K562 (cell line): ENCODE measurements around the gene GUCY1A1. TPM values are rescaled to one million over a fixed set of nuclear protein-coding genes. Genes with fewer than 3 reads are reported as not detected.

Source experiments
- ATAC-seq: fragments of 200-7000 bp; cut with Tn5 transposase; 3 replicates; pipeline ENCODE4 v1.9.1; 2020; ENCODE audit warnings: moderate library complexity
- BruUV-seq: library from RNA; stranded (reverse); fragments of 400-500 nt; replicated peaks from 2 replicates; lab custom pipeline; 2021; lab: Mats Ljungman, UMichigan
- CTCF ChIA-PET: fragments of 300-600 bp; formaldehyde crosslinking; extraction: SDS; loops from one replicate; lab custom pipeline; 2021; ENCODE audit warnings: low intra/inter-chr PET ratio; lab: Yijun Ruan, JAX
- POLR2A ChIA-PET: fragments of 300-600, 350-650 bp; sonication (Branson Sonifier 250); formaldehyde crosslinking; extraction: SDS; loops from one replicate; lab custom pipeline; 2021; ENCODE audit warnings: antibody characterized with exemption, inconsistent platforms; lab: Yijun Ruan, JAX
- DNase-seq, 4 experiments: peaks; one replicate each; pipeline versions ENCODE4 v3.0.0 to v3.0.0-alpha.2; 2011 to 2018; ENCODE audit warnings: low spot score in 3 of 4, mixed read lengths in 3 of 4; ENCODE audit errors: extremely low read depth in 1 of 4
- FAIRE-seq: peaks from 2 replicates; lab custom pipeline; 2011; peaks lifted over from hg19 to GRCh38; lab: Jason Lieb, UNC
- H2AFZ ChIP-seq: 2 replicates; pipeline ENCODE4 v1.6.0; 2011; ENCODE audit warnings: low read depth, low read length, control low read depth, inconsistent platforms
- H3K27ac ChIP-seq: fragments of 200-600 bp; 3 replicates; pipeline ENCODE4 v1.8.0; 2011; ENCODE audit warnings: low read depth, mild to moderate bottlenecking, control low read depth, inconsistent platforms, low read length, moderate library complexity, mixed read lengths; ENCODE audit errors: extremely low read depth
- H3K27me3 ChIP-seq, 2 experiments: fragments of 300-600 bp in 1 of 2; 2 replicates in 1 of 2; 3 replicates in 1 of 2; pipeline versions ENCODE4 v1.6.0 to v1.8.0; 2011; ENCODE audit warnings: inconsistent platforms in 2 of 2, low read length in 2 of 2, mild to moderate bottlenecking in 1 of 2, mixed read lengths in 1 of 2, moderate library complexity in 1 of 2; ENCODE audit not compliant: control insufficient read depth in 2 of 2, insufficient read depth in 2 of 2
- H3K36me3 ChIP-seq: fragments of 300-600 bp; 3 replicates; pipeline ENCODE4 v1.8.0; 2011; ENCODE audit warnings: mild to moderate bottlenecking, low read length, inconsistent platforms; ENCODE audit not compliant: control insufficient read depth, insufficient read depth
- H3K4me1 ChIP-seq, 2 experiments: fragments of 200-600 bp in 1 of 2; replicated peaks in 1 of 2; 2 replicates in 1 of 2; 3 replicates in 1 of 2; pipeline versions ENCODE4 v1.5.1 to v1.8.0; 2011; ENCODE audit warnings: inconsistent platforms in 2 of 2, low read length in 2 of 2, mild to moderate bottlenecking in 1 of 2, mixed read lengths in 1 of 2, moderate library complexity in 1 of 2; ENCODE audit not compliant: control insufficient read depth in 2 of 2, insufficient read depth in 2 of 2
- H3K4me2 ChIP-seq: 2 replicates; pipeline ENCODE4 v1.6.1; 2011; ENCODE audit warnings: low read length, control low read depth, inconsistent platforms, mixed read lengths; ENCODE audit not compliant: insufficient read depth
- H3K4me3 ChIP-seq: fragments of 200-600 bp; sonication (generic), shearing (Covaris generic); 2 replicates; pipeline ENCODE4 v1.5.1; 2016; ENCODE audit warnings: control low read depth, inconsistent platforms
- H3K79me2 ChIP-seq: fragments of 200-600 bp; 3 replicates; pipeline ENCODE4 v1.8.0; 2011; ENCODE audit warnings: low read length, inconsistent platforms; ENCODE audit not compliant: control insufficient read depth, insufficient read depth
- H3K9ac ChIP-seq, 2 experiments: 2 replicates each; pipeline versions ENCODE4 v1.6.0 to v1.6.1; 2011; ENCODE audit warnings: low read depth in 2 of 2, low read length in 2 of 2, control low read depth in 1 of 2, inconsistent platforms in 1 of 2, mild to moderate bottlenecking in 1 of 2, mixed read lengths in 1 of 2; ENCODE audit not compliant: insufficient read depth in 1 of 2
- H3K9me1 ChIP-seq: one replicate; pipeline ENCODE4 v1.6.0; 2011; ENCODE audit warnings: inconsistent platforms, mild to moderate bottlenecking, low read length, moderate library complexity; ENCODE audit not compliant: control insufficient read depth, insufficient read depth
- H3K9me3 ChIP-seq: replicated peaks from 2 replicates; pipeline ENCODE4 v1.5.1; 2011; ENCODE audit warnings: low read depth, low read length, inconsistent platforms; ENCODE audit not compliant: control insufficient read depth, insufficient read depth
- H4K20me1 ChIP-seq: replicated peaks from 2 replicates; pipeline ENCODE4 v1.6.1; 2011; ENCODE audit warnings: low read length, inconsistent platforms, mixed read lengths; ENCODE audit not compliant: control insufficient read depth, insufficient read depth
- CBX8 ChIP-seq: fragments of 200-600 bp; sonication (generic); IDR thresholded peaks from 2 replicates; pipeline ENCODE4 v1.6.1; 2012; ENCODE audit warnings: borderline replicate concordance, mixed run types, low read depth, mild to moderate bottlenecking, moderate library complexity, mixed read lengths, low read length, control low read depth, inconsistent platforms; ENCODE audit not compliant: poor library complexity, severe bottlenecking; ENCODE audit errors: extremely low read depth
- CREB1 ChIP-seq, 2 experiments: sonication (generic) in 1 of 2; formaldehyde crosslinking in 1 of 2; IDR thresholded peaks; 2 replicates each; pipeline versions ENCODE4 v1.6.1 to v1.8.0; 2012 to 2022; ENCODE audit warnings: inconsistent platforms in 1 of 2, mild to moderate bottlenecking in 1 of 2, missing genetic modification reagents in 1 of 2, moderate library complexity in 1 of 2
- DNMT1 ChIP-seq: fragments of 450-650 bp; IDR thresholded peaks from 2 replicates; pipeline ENCODE4 v1.6.1; 2016; ENCODE audit warnings: antibody characterized with exemption, mild to moderate bottlenecking
- ERF ChIP-seq: fragments of 450-650 bp; formaldehyde crosslinking; IDR thresholded peaks from 2 replicates; pipeline ENCODE4 v1.4.0; 2020; ENCODE audit warnings: mild to moderate bottlenecking, mixed read lengths
- ILK ChIP-seq: fragments of 450-650 bp; IDR thresholded peaks from 2 replicates; pipeline ENCODE4 v1.6.1; 2016; ENCODE audit warnings: missing genetic modification characterization, low read depth, mild to moderate bottlenecking, missing compliant biosample characterization, moderate library complexity, borderline replicate concordance
- MEIS2 ChIP-seq: fragments of 450-650 bp; IDR thresholded peaks from 2 replicates; pipeline ENCODE4 v1.6.1; 2014; ENCODE audit warnings: mild to moderate bottlenecking; ENCODE audit not compliant: partially characterized antibody
- NFRKB ChIP-seq: fragments of 450-650 bp; IDR thresholded peaks from 2 replicates; pipeline ENCODE4 v1.6.1; 2016; ENCODE audit warnings: low read depth
- RB1 ChIP-seq: fragments of 450-650 bp; IDR thresholded peaks from 2 replicates; pipeline ENCODE4 v1.6.1; 2017; ENCODE audit warnings: low read depth, mild to moderate bottlenecking
- XRCC5 ChIP-seq: fragments of 200-400 bp; formaldehyde crosslinking; IDR thresholded peaks from 2 replicates; pipeline ENCODE4 v1.6.1; 2017; ENCODE audit warnings: low read depth, mild to moderate bottlenecking, low read length
- ZKSCAN3 ChIP-seq: fragments of 250-450 bp; sonication (Bioruptor Pico); IDR thresholded peaks from 2 replicates; pipeline ENCODE4 v1.4.0; 2020
- WGBS: fragments of 100-300 bp; shearing (Covaris generic); methylation state at CpG from one replicate; pipeline ENCODE4 v1.1.6; 2016; ENCODE audit warnings: low coverage, mixed read lengths; ENCODE audit not compliant: insufficient coverage; ENCODE audit errors: missing lambda C conversion rate; 5-methylcytosine and 5-hydroxymethylcytosine counted together
- in situ Hi-C: fragments of 300-500 bp; cut with MboI; formaldehyde crosslinking; loops from 4 replicates; pipeline ENCODE4 v1.15.0; 2018; ENCODE audit warnings: inconsistent platforms, mixed read lengths
- intact Hi-C: fragments of 100-400 bp; cut with micrococcal nuclease; formaldehyde crosslinking; loops from 2 replicates; pipeline ENCODE4 v1.14.2; 2022
- polyA plus RNA-seq, 8 experiments: library from polyadenylated mRNA; depleted of rRNA in 4 of 8; stranded (reverse) in 5 of 8; unstranded in 3 of 8; fragments of >200 nt; fragmentation: Nextera tagmentation in 2 of 8; fragmentation: Illumina TruSeq in 1 of 8; extraction: Ambion mirVana in 2 of 8; extraction: Trizol in 1 of 8; gene quantifications; 2 replicates each; pipeline versions ENCODE4 v1.2.1 to v1.2.3, GENCODE V29; 2011 to 2014; ENCODE audit warnings: inconsistent platforms in 1 of 8, missing spikeins in 1 of 8
- total RNA-seq, 7 experiments: library from RNA; depleted of rRNA in 6 of 7; stranded (reverse); fragments of >200 nt in 6 of 7; fragmentation: Illumina TruSeq in 2 of 7; extraction: Trizol in 2 of 7; gene quantifications; 2 replicates each; pipeline versions ENCODE4 v1.2.1 to v1.2.3, GENCODE V29; 2011 to 2021; ENCODE audit warnings: low replicate concordance in 1 of 7
- TF ChIP-seq, protein P1 (sequence below): sonication (generic); formaldehyde crosslinking; IDR thresholded peaks from 2 replicates; pipeline ENCODE4 v1.8.1; 2023; ENCODE audit warnings: mild to moderate bottlenecking, missing genetic modification reagents
- TF ChIP-seq, protein P2 (sequence below): fragments of 250-450 bp; sonication (Bioruptor Pico); IDR thresholded peaks from 2 replicates; pipeline ENCODE4 v1.8.0; 2021; ENCODE audit warnings: mild to moderate bottlenecking, moderate library complexity
- TF ChIP-seq, protein P3 (sequence below), 2 experiments: fragments of 250-450 bp in 1 of 2; fragments of 450-650 bp in 1 of 2; sonication (Bioruptor Pico) in 1 of 2; IDR thresholded peaks; 2 replicates each; pipeline versions ENCODE4 v1.6.1 to v1.8.0; 2016 to 2021; ENCODE audit warnings: mild to moderate bottlenecking in 2 of 2, moderate library complexity in 2 of 2, missing compliant biosample characterization in 1 of 2, missing genetic modification characterization in 1 of 2
- TF ChIP-seq, protein P4 (sequence below), 2 experiments: fragments of 450-650 bp in 1 of 2; sonication (generic) in 1 of 2; formaldehyde crosslinking; conservative IDR thresholded peaks; 2 replicates each; pipeline versions ENCODE4 v1.4.0 to v1.8.1; 2020 to 2022; ENCODE audit warnings: mild to moderate bottlenecking in 1 of 2, missing genetic modification reagents in 1 of 2
- TF ChIP-seq, protein P5 (sequence below): fragments of 250-450 bp; sonication (Bioruptor Pico); IDR thresholded peaks from 2 replicates; pipeline ENCODE4 v1.4.0; 2020; ENCODE audit warnings: mild to moderate bottlenecking

The GUCY1A1 gene
- total and polyA plus RNA-seq, 9 of the 15 experiments (the other 6 are each of a cell fraction or from before 2014, with no cell fraction given), result not detected

DNA sequence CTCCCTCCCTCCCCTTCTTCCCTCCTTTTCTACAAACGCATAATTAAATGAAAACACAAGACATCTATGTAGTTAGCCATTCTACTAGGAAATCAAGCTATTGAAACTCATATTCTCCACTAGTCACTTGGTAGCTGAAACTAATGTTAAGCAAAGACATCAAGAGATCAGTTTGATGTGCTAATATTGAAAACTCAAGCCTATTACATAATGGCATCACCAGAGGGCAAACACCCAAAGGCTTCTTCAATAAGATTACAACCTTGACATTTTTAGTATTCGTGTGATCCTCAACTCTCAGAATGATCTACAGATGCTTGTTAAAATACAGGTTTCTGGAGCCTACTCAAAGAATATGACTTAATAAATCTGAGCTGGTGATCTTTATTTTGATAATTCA lies 6.2 kb upstream of the GUCY1A1 start (continued):
- TF ChIP-seq, protein P1, sequence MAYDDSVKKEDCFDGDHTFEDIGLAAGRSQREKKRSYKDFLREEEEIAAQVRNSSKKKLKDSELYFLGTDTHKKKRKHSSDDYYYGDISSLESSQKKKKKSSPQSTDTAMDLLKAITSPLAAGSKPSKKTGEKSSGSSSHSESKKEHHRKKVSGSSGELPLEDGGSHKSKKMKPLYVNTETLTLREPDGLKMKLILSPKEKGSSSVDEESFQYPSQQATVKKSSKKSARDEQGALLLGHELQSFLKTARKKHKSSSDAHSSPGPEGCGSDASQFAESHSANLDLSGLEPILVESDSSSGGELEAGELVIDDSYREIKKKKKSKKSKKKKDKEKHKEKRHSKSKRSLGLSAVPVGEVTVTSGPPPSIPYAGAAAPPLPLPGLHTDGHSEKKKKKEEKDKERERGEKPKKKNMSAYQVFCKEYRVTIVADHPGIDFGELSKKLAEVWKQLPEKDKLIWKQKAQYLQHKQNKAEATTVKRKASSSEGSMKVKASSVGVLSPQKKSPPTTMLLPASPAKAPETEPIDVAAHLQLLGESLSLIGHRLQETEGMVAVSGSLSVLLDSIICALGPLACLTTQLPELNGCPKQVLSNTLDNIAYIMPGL (CRISPR knock-in tag), result no peak
- no peak for TF ChIP-seq DNMT1

DNA sequence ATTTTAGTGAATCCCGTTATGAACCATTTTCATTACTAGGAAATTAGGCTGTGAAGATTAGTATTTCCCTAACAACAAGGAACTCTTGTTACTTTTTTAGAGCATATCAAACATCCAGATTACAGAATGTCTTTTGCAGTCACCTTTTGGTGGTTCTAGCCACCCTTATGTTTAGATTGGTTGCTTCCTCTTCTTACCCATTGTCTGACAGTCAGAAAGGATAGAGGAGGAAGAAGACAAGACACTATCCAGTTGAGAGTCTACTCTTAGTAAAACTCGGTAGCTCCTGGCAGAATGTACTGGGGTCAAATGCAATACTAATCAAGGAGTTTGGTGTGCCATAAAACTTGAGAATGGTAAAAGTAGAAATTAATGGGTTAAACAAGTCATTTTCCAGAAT lies 1.6 kb upstream of the GUCY1A1 start:
- intact Hi-C loops, result no loop called here
- ATAC-seq, result no peak
- POLR2A ChIA-PET, result no interaction called here

More for the DNA sequence above, 1.6 kb upstream of the GUCY1A1 start:
- no peak for DNase-seq
- H3K27me3 ChIP-seq, result no peaks in the 10 kb centered on the region
- H4K20me1 ChIP-seq, result no peaks in the 10 kb centered on the region
- H3K4me2 ChIP-seq, result no peak overlapping the region
- 0% methylated on average over 2 of the region's 2 CpGs for WGBS
- no peaks in the 10 kb centered on the region for H3K79me2 ChIP-seq
- TF ChIP-seq ILK (tag) (no peak), MEIS2 (no peak), ZKSCAN3 (CRISPR knock-in tag) (no peak), NFRKB (no peak), CBX8 (no peak), CREB1 (IDR thresholded peaks at IDR 0.05) (no peak), CREB1 (CRISPR knock-in tag; IDR thresholded peaks at IDR 0.05) (no peak), XRCC5 (no peak), RB1 (no peak), ERF (CRISPR knock-in tag) (no peak)
- TF ChIP-seq, protein P2, sequence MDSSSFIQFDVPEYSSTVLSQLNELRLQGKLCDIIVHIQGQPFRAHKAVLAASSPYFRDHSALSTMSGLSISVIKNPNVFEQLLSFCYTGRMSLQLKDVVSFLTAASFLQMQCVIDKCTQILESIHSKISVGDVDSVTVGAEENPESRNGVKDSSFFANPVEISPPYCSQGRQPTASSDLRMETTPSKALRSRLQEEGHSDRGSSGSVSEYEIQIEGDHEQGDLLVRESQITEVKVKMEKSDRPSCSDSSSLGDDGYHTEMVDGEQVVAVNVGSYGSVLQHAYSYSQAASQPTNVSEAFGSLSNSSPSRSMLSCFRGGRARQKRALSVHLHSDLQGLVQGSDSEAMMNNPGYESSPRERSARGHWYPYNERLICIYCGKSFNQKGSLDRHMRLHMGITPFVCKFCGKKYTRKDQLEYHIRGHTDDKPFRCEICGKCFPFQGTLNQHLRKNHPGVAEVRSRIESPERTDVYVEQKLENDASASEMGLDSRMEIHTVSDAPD (CRISPR knock-in tag), result no peak
- TF ChIP-seq, protein P3, sequence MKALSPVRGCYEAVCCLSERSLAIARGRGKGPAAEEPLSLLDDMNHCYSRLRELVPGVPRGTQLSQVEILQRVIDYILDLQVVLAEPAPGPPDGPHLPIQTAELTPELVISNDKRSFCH (CRISPR knock-in tag; IDR thresholded peaks at IDR 0.05), result no peak
- TF ChIP-seq, protein P3 (tag; IDR thresholded peaks at IDR 0.05), result no peak
- TF ChIP-seq, protein P4, sequence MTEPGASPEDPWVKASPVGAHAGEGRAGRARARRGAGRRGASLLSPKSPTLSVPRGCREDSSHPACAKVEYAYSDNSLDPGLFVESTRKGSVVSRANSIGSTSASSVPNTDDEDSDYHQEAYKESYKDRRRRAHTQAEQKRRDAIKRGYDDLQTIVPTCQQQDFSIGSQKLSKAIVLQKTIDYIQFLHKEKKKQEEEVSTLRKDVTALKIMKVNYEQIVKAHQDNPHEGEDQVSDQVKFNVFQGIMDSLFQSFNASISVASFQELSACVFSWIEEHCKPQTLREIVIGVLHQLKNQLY (CRISPR knock-in tag; conservative IDR thresholded peaks at IDR 0.05), result no peak
- TF ChIP-seq, protein P5, sequence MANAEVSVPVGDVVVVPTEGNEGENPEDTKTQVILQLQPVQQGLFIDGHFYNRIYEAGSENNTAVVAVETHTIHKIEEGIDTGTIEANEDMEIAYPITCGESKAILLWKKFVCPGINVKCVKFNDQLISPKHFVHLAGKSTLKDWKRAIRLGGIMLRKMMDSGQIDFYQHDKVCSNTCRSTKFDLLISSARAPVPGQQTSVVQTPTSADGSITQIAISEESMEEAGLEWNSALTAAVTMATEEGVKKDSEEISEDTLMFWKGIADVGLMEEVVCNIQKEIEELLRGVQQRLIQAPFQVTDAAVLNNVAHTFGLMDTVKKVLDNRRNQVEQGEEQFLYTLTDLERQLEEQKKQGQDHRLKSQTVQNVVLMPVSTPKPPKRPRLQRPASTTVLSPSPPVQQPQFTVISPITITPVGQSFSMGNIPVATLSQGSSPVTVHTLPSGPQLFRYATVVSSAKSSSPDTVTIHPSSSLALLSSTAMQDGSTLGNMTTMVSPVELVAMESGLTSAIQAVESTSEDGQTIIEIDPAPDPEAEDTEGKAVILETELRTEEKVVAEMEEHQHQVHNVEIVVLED (CRISPR knock-in tag), result no peak
- H3K4me1 ChIP-seq, result no peaks in the 10 kb centered on the region
- H3K4me3 ChIP-seq, result no peak overlapping the region
- no peak overlapping the region for H2AFZ ChIP-seq
- no TSS peak for BruUV-seq
- in situ Hi-C loops, result no loop called here
- H3K9me3 ChIP-seq, result no peaks in the 10 kb centered on the region
- FAIRE-seq, result no peak
- no peaks in the 10 kb centered on the region for H3K9me1 ChIP-seq
- CTCF ChIA-PET, result no interaction called here
- H3K36me3 ChIP-seq, result no peaks in the 10 kb centered on the region
- no peak overlapping the region for H3K27ac ChIP-seq
- H3K9ac ChIP-seq, result no peak overlapping the region
